Frontal cortex (tissue), 4 donors: ENCODE measurements around the gene PON2. TPM values are rescaled to one million over a fixed set of nuclear protein-coding genes. Genes with fewer than 3 reads are reported as not detected.

Experiments used
- DNase-seq, 2 donors: peaks; one replicate each; pipeline ENCODE4 v3.0.0; 2012; ENCODE audit warnings: low spot score in 2 of 2
- FAIRE-seq: peaks from 2 replicates; lab custom pipeline; 2012; peaks lifted over from hg19 to GRCh38; lab: Jason Lieb, UNC
- total RNA-seq: library from RNA; depleted of rRNA; stranded (reverse); fragments of >200 nt; gene quantifications from one replicate; pipeline ENCODE4 v1.2.3, GENCODE V29; 2014
- donor health status: control.
- donor health status: control.
- donor health status: control.

PON2 gene
- total RNA-seq, 1 donor from 2014 or later = 45.7 TPM

- FAIRE-seq (no peak), DNase-seq (no peak)
Measured at GRCh38 chr7:95365151-95365550, 69.7 kb downstream of the PON2 start.

DNA sequence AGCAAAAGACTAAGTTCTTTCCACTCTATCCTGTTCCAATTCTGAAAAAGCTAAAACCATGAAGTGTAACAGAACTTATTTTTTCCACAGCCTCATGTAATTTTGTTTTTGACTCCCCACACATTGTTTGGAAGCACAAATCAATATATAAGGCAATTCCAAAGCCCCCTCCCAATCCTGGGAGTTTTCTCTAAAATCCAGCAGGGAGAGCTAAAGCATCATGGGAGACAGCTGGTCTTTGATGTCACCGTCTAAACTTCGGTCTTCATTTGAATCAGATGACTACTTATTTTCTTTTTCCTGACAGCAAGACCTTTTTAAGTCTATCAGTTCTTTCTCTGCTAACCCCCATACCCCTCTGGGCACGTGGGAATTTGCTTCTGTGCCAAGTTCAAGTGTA lies 77.2 kb downstream of the PON2 start:
- DNase-seq (peak in 1 of 2 donors; percentile 4), FAIRE-seq (no peak)

Other genes starting within 250 kb of the PON2 start
- gene PON1, start 110.5 kb downstream of the PON2 start, total RNA-seq = not detected
- gene PON3, start 38.7 kb downstream of the PON2 start, total RNA-seq = 0.41 TPM
- gene ASB4, start 50.9 kb upstream of the PON2 start, total RNA-seq = under 0.01 TPM
- gene PDK4, start 161.5 kb upstream of the PON2 start, total RNA-seq = 2.9 TPM